ENCODE data around the gene GALNT2. TPM values are rescaled to one million over a fixed set of nuclear protein-coding genes. Genes with fewer than 3 reads are reported as not detected.

Gene GALNT2
- total RNA-seq, 1 donor from 2014 or later = 31.9 TPM

- no peak overlapping the region for H3K4me3 ChIP-seq (ENCODE audit: low read depth, low read length)
- peak; percentile 9 for DNase-seq (ENCODE audit: low read depth)
- no peaks in the 10 kb centered on the region for H3K36me3 ChIP-seq (ENCODE audit: control insufficient read depth, insufficient read depth, low read length)
- FAIRE-seq = peak; percentile 73
- no peaks in the 10 kb centered on the region for H3K27me3 ChIP-seq (ENCODE audit: control insufficient read depth, insufficient read depth, low read length)
- TF ChIP-seq CTCF (IDR thresholded peaks at IDR 0.05; ENCODE audit: insufficient read depth, low read length, severe bottlenecking) = no peak
These were observed 253.8 kb downstream of the GALNT2 start for GRCh38 chr1:230320804-230321203.

- DNase-seq (ENCODE audit: low read depth) = no peak
- TF ChIP-seq CTCF (IDR thresholded peaks at IDR 0.05; ENCODE audit: insufficient read depth, low read length, severe bottlenecking) = no peak
- H3K4me3 ChIP-seq (ENCODE audit: low read depth, low read length) = no peak overlapping the region
- no peak for FAIRE-seq
- no peaks in the 10 kb centered on the region for H3K27me3 ChIP-seq (ENCODE audit: control insufficient read depth, insufficient read depth, low read length)
- H3K36me3 ChIP-seq (ENCODE audit: control insufficient read depth, insufficient read depth, low read length) = no peaks in the 10 kb centered on the region
These were observed 254.3 kb downstream of the GALNT2 start for GRCh38 chr1:230321341-230321740.

- H3K27me3 ChIP-seq (ENCODE audit: control insufficient read depth, insufficient read depth, low read length) = no peaks in the 10 kb centered on the region
These were observed 254.8 kb downstream of the GALNT2 start for GRCh38 chr1:230321741-230322420.

GRCh38 chr1:230322421-230322756 is 255.4 kb downstream of the GALNT2 start:
- DNase-seq (ENCODE audit: low read depth) (no peak), FAIRE-seq (no peak)
- Histone ChIP-seq H3K36me3 (ENCODE audit: control insufficient read depth, insufficient read depth, low read length) (no peaks in the 10 kb centered on the region), H3K4me3 (ENCODE audit: low read depth, low read length) (no peak overlapping the region), H3K27me3 (ENCODE audit: control insufficient read depth, insufficient read depth, low read length) (no peaks in the 10 kb centered on the region)
- no peak for TF ChIP-seq CTCF (IDR thresholded peaks at IDR 0.05; ENCODE audit: insufficient read depth, low read length, severe bottlenecking)

More at GRCh38 chr1:230321741-230322420, 254.8 kb downstream of the GALNT2 start:
- no peaks in the 10 kb centered on the region for H3K36me3 ChIP-seq (ENCODE audit: control insufficient read depth, insufficient read depth, low read length)
- no peak for TF ChIP-seq CTCF (IDR thresholded peaks at IDR 0.05; ENCODE audit: insufficient read depth, low read length, severe bottlenecking)
- no peak for FAIRE-seq
- DNase-seq (ENCODE audit: low read depth) = no peak
- no peak overlapping the region for H3K4me3 ChIP-seq (ENCODE audit: low read depth, low read length)

GRCh38 chr1:230322967-230323547 is 256.0 kb downstream of the GALNT2 start:
- no peaks in the 10 kb centered on the region for H3K36me3 ChIP-seq (ENCODE audit: control insufficient read depth, insufficient read depth, low read length)
- no peak overlapping the region for H3K4me3 ChIP-seq (ENCODE audit: low read depth, low read length)
- no peak for TF ChIP-seq CTCF (IDR thresholded peaks at IDR 0.05; ENCODE audit: insufficient read depth, low read length, severe bottlenecking)
- DNase-seq (ENCODE audit: low read depth) (no peak), FAIRE-seq (no peak)
- no peaks in the 10 kb centered on the region for H3K27me3 ChIP-seq (ENCODE audit: control insufficient read depth, insufficient read depth, low read length)

GRCh38 chr1:230323686-230324085 is 256.6 kb downstream of the GALNT2 start:
- no peak for DNase-seq (ENCODE audit: low read depth)
- FAIRE-seq = no peak
- no peaks in the 10 kb centered on the region for H3K27me3 ChIP-seq (ENCODE audit: control insufficient read depth, insufficient read depth, low read length)
- no peak overlapping the region for H3K4me3 ChIP-seq (ENCODE audit: low read depth, low read length)
- H3K36me3 ChIP-seq (ENCODE audit: control insufficient read depth, insufficient read depth, low read length) = no peaks in the 10 kb centered on the region
- no peak for TF ChIP-seq CTCF (IDR thresholded peaks at IDR 0.05; ENCODE audit: insufficient read depth, low read length, severe bottlenecking)
